Stimulated activated CD8-positive, alpha-beta memory T cell treated with anti-CD3 and anti-CD28 coated beads, Interleukin-4, amount 100 ng/mL, for 48 hours (primary cell): ENCODE data around the gene AGT.

Experiments used
- DNase-seq: peaks from one replicate; pipeline ENCODE4 v3.0.0-alpha.2; 2020

AGT gene

GRCh38 chr1:230713915-230714764 is at the start of gene AGT:
AGT (minus strand) TSS chr1:230714122; CDS start chr1:230710823, 3,299 bp downstream.
- no peak for DNase-seq

GRCh38 chr1:230761443-230762167 is 47.7 kb upstream of the AGT start:
- no peak for DNase-seq

- no peak for DNase-seq
Measured at GRCh38 chr1:230760360-230760827, 46.5 kb upstream of the AGT start.

- no peak for DNase-seq
Measured at GRCh38 chr1:230759369-230760065, 45.6 kb upstream of the AGT start.

- DNase-seq = no peak
Measured at GRCh38 chr1:230758709-230759368, 44.9 kb upstream of the AGT start.

GRCh38 chr1:230757856-230758708 is 44.2 kb upstream of the AGT start:
- DNase-seq = no peak

- DNase-seq = no peak
Measured at GRCh38 chr1:230754796-230755195, 40.9 kb upstream of the AGT start.

- peak; percentile 37 for DNase-seq
Measured at GRCh38 chr1:230753586-230754251, 39.8 kb upstream of the AGT start.

- no peak for DNase-seq
Measured at GRCh38 chr1:230753191-230753585, 39.3 kb upstream of the AGT start.

GRCh38 chr1:230752407-230752806 is 38.5 kb upstream of the AGT start:
- no peak for DNase-seq

- no peak for DNase-seq
Measured at GRCh38 chr1:230750986-230751625, 37.2 kb upstream of the AGT start.

GRCh38 chr1:230750576-230750975 is 36.7 kb upstream of the AGT start:
- no peak for DNase-seq

GRCh38 chr1:230749635-230750034 is 35.7 kb upstream of the AGT start:
- DNase-seq = no peak

GRCh38 chr1:230749150-230749549 is 35.2 kb upstream of the AGT start:
- DNase-seq = no peak

GRCh38 chr1:230747890-230748800 is 34.2 kb upstream of the AGT start:
- DNase-seq = no peak

- DNase-seq = no peak
Measured at GRCh38 chr1:230747127-230747730, 33.3 kb upstream of the AGT start, which contains the start of gene CAPN9. CAPN9 (plus strand) TSS chr1:230747388; CDS start chr1:230747497, 109 bp downstream.

GRCh38 chr1:230746617-230747016 is 32.7 kb upstream of the AGT start:
- no peak for DNase-seq

- no peak for DNase-seq
Measured at GRCh38 chr1:230745071-230745470, 31.1 kb upstream of the AGT start.

- no peak for DNase-seq
Measured at GRCh38 chr1:230744382-230744781, 30.5 kb upstream of the AGT start.
